NCI-H2081 (cell line): ENCODE results near the gene LCE2A.
"Not testable (repeated sequence)": the region's sequence is repeated elsewhere in the genome, so short reads cannot be mapped to it uniquely, and the experiment has no call there.

ENCODE experiments used
- DNase-seq, 2 experiments: peaks; one replicate each; lab custom pipeline; 2025; lab: John Stamatoyannopoulos, UW

Gene LCE2A, protein sequence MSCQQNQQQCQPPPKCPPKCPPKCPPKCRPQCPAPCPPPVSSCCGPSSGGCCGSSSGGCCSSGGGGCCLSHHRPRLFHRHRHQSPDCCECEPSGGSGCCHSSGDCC

DNA sequence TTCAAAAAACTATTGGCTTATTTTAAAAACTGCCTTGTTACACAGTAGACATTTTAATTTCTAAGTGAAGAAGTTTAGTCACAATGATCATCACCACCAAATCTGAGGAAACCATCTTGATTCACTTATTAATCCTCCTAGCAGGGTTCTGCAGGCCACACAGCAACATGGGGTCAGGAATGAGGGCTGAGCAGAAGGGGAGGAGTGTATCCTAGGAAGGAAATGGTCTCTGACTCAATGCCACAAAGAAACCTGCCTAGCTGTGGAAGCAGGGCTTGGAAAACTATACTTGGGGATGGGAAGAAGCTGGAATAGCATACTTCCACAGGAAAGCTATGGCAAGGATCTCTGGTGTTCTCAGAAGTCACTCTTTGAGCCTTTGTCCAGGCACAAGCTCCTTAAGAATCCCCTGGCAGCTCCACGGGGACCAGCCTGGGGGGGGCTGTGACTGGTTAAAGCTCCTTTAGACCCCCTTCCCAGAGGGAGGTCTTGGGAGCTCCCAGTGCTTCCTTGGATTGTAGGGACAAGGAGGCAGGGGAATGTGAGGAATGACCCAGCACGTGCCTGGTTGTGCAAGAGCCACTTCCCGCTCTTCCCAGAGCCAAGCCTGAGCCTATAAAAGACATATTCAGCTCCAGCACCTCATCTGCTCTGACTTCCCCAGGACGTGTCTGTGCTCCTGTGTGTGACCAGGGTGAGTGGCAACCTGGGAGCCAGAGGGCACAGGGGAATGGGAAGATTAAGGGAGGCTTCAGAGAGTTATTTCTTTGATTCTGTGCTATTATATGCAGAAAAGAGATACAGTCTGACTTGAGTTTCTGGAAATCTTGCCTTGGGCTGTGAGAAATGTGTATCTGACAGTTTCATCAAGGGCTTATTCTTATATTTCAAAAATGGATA is at the start of gene LCE2A:
Gene LCE2A, plus strand, starts transcription at position 645 of the 900 bp plus-strand sequence. CDS start 557 bp downstream, outside the sequence.
- no peak for DNase-seq

DNA sequence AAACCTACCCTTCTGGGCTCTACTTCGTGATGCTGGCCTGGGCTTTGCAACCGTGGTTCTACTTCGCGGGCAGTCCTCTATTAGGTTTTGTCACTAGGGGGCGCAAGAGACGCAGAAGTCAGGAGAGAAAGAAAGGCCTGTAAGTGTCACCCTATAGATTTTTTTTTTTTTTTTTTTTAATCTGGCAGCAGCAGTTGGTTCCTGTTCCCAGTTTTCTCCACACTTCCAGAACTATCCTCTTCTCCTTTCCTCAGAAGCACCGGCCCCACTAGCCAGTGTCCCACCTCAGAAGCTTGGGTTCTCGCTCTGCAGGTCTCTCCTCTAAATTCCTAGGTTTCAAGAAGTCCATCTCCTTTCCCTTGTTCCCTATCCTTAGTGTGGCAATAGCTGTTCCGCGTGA is 44.0 kb upstream of the LCE2A start:
- peak; percentile 58 to 74 for DNase-seq

DNA sequence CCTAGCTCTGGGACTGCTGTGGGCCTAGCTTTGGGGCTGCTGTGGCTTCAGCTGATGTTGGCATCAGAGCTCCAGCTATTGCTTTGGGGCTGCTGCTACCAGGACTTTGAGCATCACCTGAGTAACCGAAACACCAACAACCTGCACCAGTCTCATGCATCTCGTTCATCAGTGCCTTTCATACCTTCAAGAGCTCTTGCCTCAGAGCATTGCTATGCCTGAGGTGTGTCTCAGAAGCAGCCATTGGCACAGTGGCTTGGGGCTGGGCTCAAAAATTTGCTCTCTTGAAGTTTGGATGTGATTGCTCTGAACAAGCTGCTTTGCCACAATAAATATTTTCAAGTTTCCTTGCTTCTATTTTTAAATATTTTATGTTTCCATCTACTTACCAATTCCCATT is 41.7 kb upstream of the LCE2A start:
- no peak for DNase-seq

DNA sequence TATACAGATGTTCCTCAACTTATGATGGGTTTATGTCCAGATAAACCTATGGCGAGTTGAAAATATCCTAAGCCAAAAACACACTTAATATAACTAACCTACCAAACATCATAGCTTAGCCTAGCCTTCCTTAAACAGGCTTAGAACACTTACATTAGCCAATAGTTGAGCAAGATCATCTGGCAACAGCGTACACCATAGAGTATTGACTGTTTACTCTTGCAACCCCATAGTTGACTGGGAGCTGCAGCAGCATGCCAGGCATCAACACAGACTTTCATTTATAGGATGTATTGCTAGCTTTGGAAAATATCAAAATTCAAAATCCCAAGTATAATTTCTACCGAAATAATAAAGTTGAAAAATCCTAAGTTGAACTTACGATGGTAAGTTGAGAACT is 40.5 kb upstream of the LCE2A start:
- no peak for DNase-seq

DNA sequence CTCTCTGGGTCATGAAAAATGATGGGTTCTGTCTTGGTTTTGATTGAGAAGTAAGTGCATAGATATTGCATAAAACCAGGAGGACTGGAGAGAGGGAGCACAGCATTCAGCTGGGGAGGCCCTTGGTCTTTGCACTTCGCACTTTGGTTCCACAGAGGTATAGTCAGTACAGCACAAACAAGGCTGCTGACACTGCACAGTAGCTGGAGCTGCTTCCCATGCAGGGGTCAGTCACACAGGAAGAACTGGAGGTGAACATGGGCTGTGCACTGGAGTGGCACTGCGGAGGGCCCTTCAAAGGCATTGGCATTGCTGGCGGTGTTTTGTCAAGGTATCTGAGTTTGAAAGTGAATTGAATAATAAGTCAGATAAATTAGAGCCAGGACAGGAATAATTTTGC is 39.5 kb upstream of the LCE2A start:
- DNase-seq, result no peak

DNA sequence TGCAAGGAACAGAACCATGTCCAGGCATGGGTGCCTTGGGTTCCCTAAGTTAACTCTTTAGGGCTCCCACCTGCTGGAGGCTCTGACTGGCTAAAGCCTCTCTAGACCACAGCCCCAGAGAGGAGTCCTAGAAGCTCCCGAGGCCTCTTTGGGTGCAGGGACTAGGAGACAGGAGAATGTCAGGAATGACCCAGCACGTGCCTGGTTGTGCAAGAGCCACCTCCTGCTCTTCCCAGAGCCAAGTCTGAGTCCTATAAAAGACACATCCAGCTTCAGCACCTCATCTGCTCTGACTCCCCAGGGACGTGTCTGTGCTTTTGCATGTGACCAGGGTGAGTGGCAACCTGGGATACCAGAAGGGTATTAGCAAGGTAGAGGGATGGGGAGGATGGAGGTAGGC is 35.0 kb upstream of the LCE2A start, which contains the start of gene LCE2D:
Gene LCE2D, plus strand, starts transcription at position 283 of the 400 bp plus-strand sequence. CDS start 726 bp downstream, outside the sequence.
- no peak for DNase-seq

DNA sequence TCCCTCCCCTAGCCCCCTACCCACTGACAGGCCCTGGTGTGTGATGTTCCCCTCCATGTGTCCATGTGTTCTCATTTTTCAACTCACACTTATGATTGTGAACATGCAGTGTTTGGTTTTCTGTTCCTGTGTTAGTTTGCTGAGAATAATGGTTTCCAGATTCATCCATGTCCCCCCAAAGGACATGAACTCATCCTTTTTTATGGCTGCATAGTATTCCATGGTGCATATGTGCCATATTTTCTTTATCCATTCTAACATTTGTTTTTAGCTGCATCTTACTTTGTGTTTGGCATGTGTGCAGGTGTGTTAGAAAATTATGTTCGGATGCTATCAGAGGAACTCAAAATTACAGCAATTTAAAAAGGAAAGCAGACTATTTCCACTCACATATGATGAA is 32.0 kb upstream of the LCE2A start:
- DNase-seq, result not testable (repeated sequence)

DNA sequence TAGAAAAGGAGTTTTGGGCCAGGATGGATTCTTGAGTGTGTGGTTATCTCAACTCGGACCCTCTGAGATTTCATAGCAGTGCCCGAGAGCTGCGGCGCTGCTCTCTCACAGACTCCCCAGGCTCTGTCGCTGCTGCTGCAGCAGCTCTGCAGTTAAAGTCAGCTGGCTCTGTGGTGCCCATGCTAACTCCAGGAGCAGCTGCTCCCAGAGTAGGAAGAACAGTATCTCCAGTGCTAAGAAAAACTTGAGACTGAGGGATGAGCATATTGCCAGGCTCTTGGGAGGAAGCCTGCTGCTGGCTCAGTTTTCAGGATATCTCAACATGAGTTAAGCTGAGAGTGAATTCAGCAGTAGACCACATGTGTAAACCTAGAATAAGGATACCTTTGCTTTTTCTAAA is 30.5 kb upstream of the LCE2A start:
- DNase-seq, result no peak

DNA sequence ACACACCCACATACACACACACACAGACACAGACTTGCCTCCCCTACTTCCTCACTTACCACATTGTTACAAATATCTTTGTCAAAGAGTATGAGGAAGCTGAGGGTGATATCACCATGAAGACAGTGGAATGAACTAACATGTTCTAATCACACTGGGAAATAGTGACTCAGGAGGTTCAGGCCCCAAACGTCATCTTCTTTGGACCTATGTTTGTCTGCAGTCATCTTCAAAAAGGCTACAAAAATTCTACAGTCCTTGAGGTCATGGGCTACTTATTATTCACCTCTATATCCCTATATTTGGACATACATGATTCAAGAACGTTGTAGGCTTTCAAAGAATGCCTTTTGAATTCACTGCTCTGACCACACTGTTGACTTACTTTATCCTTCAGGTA is 25.1 kb upstream of the LCE2A start:
- no peak for DNase-seq

DNA sequence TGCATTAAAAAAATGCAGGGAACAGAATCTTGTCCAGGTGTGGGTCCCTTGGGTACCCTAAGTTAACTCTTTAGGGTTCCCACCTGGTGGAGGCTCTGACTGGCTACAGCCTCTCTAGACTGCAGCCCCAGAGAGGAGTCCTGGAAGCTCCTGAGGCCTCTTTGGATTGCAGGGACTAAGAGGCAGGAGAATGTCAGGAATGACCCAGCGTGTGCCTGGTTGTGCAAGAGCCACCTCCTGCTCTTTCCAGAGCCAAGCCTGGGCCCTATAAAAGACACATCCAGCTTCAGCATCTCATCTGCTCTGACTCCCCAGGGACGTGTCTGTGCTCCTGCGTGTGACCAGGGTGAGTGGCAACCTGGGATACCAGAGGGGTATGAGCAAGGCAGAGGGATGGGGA is 23.2 kb upstream of the LCE2A start, which contains the start of gene LCE2C:
Gene LCE2C, plus strand, starts transcription at position 297 of the 400 bp plus-strand sequence. CDS start 737 bp downstream, outside the sequence.
- DNase-seq, result not testable (repeated sequence)

DNA sequence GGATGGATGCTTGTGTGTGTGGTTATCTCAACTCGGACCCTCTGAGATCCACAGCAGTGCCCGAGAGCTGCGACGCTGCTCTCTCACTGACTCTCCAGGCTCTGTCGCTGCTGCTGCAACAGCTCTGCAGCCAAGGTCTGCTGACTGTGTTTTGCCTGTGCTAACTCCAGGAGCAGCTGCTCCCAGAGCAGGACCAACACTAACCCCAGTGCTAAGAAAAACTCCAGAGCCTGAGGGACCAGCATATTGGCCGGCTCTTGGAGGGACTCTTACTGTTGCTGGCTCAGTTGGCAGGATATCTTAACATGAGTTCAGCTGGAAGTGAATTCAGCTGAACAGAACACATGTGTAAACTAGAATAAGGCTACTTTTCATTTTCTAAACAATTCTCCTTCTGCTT is 18.7 kb upstream of the LCE2A start:
- no peak for DNase-seq

DNA sequence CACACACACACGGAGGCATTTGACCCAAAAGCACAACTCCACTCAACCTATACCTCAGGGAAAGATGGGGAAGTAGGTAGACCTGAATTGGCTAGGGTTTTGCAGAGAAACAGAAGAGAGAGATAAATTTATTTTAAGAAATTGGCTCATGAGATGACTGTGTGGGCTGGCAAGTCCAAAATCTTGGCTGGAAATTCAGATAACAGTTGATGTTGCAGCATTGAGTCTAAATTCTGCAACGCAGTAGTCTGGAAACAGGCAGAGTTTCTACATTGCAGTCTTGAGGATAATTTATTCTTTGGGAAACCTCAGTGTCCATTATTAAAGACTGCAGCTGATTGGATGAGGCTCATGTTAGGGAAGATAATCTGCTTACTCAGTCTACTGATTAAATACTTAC is 16.5 kb upstream of the LCE2A start:
- DNase-seq, result no peak

DNA sequence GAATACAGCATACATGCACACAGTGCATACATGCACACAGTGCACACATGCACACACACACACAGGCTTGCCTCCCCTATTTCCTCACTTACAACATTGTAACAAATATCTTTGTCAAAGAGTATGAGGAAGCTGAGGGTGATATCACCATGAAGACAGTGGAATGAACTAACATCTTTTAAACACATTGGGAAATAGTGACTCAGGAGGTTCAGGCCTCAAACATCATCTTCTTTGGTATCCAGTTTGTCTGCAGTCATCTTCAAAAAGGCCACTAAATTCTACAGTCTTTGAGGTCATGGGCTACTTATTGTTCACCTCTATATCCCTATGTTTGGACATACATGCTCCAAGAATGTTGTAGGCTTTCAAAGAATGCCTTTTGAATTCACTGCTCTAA is 14.3 kb upstream of the LCE2A start:
- DNase-seq, result no peak

DNA sequence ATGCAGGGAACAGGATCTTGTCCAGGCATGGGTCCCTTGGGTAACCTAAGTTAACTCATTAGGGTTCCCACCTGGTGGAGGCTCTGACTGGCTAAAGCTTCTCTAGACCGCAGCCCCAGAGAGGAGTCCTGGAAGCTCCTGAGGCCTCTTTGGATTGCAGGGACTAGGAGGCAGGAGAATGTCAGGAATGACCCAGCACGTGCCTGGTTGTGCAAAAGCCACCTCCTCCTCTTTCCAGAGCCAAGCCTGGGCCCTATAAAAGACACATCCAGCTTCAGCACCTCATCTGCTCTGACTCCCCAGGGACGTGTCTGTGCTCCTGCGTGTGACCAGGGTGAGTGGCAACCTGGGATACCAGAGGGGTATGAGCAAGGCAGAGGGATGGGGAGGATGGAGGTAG is 12.3 kb upstream of the LCE2A start, which contains the start of gene LCE2B:
Gene LCE2B, plus strand, starts transcription at position 301 of the 400 bp plus-strand sequence. CDS start 721 bp downstream, outside the sequence.
- not testable (repeated sequence) for DNase-seq

DNA sequence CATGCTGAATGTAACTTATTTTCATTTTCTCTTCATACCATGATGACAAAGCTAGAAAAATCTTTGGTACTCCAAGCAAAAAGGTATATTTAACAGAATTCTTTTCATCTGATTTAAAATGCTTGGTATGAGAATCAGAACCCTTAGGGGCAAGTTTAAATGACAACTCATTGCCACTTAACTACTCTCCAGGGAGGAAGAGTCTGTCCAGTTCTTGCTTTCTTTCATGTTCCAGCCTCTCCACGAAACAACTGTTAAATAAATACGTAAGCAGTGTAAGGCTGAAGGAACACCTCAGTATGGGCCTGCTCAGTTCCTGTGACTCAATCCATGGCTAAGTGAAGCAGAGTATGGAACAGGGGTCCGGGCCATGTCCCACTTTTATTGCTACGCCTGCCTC is 1.6 kb downstream of the LCE2A start:
- no peak for DNase-seq

DNA sequence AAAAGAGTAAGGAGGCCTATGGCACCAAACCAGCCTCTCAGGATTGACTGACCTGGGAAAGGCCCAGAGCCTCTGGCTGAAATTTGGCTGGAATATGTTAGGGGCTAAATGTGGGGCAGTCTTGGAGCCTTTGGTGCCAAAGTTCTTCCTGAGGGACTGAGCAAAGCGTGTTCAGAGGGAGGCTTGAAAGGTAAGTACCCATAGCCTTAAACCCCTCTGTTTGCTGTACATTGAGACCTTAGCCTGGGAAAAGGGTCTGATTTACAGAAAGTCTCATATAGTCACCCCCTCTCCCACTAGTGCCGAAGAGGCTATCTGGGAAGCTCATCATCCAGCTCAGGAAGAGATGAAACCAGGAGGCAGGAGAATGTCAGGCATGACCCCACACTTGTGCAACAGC is 9.7 kb downstream of the LCE2A start, which contains the start of gene LCE4A:
Gene LCE4A, plus strand, starts transcription at position 301 of the 400 bp plus-strand sequence. CDS start 916 bp downstream, outside the sequence.
- no peak for DNase-seq

DNA sequence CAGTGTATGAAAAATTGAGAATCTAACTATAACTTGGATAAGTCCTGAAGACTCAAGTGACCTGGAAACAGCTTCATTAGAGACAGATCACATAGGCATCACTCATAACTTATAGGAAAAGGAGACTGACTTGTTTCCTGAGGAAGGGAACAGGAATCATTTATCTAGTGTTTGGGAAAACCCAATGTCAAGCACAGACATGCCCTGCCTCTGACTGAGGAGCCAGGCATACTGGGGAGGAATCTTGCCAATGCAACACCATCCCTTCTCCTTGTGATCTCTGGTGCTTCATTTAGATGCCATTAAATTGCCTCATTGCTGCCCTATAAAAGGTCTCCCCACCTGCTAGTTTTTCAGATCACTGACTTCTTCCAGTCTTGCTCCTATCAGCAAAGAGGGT is 20.1 kb downstream of the LCE2A start:
- no peak for DNase-seq

DNA sequence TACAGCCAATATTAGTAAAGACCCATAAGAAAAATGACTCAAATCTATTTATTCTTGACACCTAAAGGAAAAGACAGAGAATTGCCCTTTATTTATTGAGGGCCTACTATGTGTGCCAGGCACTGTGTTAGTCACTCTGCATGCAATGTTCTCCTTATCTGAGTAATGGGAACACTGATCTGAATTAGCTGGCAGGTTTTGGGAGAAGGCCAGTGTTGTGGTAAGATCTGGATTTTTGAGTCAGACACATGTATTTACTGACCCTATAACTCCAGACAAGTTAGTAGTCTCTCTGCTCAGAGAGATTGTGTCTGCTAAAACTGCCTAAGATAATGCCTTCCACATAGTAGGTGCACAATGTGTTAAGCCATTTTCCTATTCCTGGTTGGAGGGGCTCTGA is 27.1 kb downstream of the LCE2A start:
- no peak for DNase-seq

DNA sequence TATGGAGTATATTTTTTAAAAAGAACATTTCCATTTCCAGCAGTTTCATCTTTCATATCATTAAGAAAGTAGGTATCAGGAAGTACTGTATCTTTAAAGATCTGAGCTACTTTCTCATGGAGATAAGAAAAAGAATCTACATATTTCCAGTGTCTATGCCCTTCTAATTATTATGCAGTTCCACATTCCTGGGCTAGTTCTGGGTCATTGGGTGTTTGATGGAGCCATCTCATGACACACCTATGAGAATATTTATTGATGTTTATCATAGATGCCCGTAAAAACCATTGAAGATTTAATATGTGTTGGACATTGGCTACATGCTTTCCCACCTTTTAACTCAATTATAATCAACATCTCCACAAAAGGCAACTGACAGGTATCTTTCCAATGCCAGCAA is 30.8 kb downstream of the LCE2A start:
- DNase-seq, result no peak

DNA sequence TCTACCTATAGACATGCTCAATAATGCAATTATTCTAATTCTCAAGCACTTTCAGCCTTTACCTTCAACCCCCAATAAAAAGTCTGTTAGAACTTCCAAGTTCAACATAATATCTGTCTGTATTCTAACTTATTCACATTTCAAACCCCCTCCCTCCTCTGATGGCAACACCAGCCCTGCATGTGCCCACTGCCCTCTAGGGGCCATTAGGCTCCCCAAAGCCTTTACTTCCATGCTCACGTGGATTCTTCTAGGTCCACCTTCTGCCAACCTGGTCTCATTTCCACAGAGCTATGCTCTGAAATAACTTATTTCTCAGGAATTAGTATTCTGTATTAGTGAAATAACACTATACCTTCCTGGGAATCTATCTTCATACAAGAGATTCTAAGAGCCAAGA is 37.5 kb downstream of the LCE2A start:
- DNase-seq, result no peak

DNA sequence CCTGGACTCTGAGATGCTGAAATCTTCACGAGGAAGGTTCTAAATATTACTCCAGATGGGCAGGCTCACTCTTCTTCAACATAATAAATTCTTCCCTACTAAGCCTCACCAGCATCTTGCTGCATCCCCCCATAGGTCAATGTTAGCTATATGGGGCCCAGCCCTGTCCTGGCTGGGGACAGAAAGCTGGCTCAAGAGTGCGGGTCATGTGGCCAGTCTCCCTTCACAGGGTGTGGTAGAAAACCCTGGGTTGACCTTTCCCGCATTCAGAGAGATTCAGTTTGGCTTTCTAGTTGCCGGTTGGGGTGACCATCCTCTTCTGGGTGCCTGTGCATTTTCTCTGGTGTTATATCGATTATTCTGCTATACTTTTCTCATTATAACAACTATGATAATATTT is 39.9 kb downstream of the LCE2A start:
- DNase-seq, result no peak

DNA sequence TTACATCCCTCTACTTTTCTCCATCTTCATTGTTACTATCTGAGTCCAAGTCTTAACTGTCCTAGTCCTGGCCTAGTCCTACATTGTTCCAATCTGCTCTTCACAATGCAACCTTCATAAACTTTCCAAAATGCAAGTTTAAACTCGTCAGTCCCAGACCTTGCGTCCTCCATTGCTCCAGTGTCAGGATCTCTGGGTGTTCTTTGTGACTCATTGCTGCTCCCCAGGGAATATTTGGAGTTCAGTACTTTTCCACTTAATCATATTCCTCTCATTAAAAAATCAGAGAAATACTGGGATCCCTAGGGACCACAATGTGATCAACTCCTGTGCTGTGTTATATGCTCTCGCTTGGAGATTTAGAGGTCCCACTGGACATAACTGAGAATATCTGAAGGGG is 41.7 kb downstream of the LCE2A start:
- no peak for DNase-seq

DNA sequence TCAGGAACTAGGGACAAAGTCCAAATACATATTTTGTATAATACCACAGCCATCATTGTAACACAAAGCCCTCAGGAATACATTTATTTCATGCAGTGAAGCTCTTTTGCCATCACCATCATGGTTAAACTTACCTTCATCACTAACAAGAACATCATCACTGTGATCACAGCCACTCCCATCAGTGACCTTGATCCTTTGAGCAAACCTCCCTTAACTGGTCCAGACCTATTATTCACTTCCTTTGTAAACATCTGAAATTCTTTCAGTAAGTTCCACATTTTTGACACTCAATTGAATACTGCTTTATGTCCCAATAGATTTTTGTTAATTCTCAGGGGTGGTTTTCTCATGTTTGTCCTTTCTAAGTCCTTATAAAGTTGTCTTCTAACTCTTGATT is 43.5 kb downstream of the LCE2A start:
- no peak for DNase-seq
